ENCODE measurements around the gene PRICKLE1. TPM values are rescaled to one million over a fixed set of nuclear protein-coding genes. Genes with fewer than 3 reads are reported as not detected.
A peak's percentile ranks its signal among the peaks of the same experiment; 100 is the strongest.
"Not testable (repeated sequence)": the region's sequence is repeated elsewhere in the genome, so short reads cannot be mapped to it uniquely, and the experiment has no call there.

The PRICKLE1 gene
- total RNA-seq, 1 donor from 2014 or later = 32.8 TPM

DNA sequence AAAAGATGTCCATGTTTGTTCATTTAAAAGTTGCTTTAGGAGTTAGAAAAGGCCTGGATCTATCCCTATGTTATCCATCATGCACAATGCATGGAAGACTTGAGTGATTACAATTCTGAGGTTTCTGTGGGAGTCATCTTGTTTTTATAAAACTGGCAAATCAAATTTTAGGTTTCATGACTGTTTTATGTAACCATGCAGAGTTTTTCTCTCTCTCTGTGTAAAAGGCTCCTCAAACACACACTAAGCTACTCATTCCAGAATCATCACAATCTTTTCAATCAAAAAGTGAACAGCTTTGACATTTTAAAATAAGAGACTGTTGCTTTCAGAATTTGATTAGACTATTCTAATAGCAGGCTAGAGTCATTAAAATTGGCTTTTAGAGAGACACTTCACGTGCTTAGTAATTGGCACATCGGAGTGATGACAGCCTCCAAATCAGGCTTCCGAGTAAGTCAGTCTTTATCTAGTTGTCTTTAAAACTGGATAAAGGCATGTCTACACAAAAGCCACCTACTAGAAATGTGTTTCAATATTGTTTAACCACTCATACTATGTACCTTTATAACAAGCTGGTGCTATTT is 31.9 kb downstream of the PRICKLE1 start:
- no peak for DNase-seq (ENCODE audit: low spot score)

DNA sequence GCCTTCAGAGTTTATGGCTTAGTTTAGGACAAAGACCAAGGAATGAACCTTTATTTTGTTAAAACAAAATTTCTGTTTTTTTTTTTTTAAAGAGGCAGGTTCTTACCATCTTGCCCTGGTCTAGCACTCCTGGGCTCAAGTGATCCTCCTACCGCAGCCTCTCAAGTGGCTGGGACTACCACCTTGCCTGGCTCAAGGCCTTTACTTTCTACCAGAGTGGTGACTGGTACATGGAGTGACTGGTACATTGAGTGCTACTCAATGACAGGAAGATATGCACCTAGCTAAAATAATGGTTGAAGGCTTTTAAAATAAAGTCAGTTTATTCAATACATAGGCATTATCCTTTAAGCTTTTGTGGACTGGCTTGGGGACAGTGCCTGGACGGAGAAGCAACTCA is 32.6 kb downstream of the PRICKLE1 start:
- no peak for DNase-seq (ENCODE audit: low spot score)

GRCh38 chr12:42552822-42553221 is 36.7 kb downstream of the PRICKLE1 start:
- no peak for DNase-seq (ENCODE audit: low spot score)

GRCh38 chr12:42550800-42551199 is 38.7 kb downstream of the PRICKLE1 start:
- DNase-seq (ENCODE audit: low spot score) = no peak

- no peak for DNase-seq (ENCODE audit: low spot score)
Measured at GRCh38 chr12:42546709-42547108, 42.8 kb downstream of the PRICKLE1 start.

DNA sequence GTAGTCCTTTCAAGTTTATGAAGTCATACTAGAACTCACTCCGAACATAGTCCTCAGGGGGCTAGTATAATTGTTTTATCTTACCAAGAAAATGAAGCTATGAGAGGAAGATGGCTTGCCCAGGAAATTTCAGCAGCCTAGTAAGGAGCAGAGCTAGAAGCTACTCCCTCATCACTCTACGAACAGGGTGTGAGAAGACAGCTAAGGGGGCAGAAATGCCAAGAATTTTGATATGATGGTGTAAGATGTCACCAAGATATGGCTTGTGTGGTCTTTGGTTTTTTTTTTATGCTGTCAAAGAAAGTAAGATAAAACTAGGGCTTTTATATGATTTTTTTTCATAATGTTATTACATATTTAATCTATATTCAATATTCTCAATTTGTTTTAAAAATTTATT is 47.6 kb downstream of the PRICKLE1 start:
- no peak for DNase-seq (ENCODE audit: low spot score)

DNA sequence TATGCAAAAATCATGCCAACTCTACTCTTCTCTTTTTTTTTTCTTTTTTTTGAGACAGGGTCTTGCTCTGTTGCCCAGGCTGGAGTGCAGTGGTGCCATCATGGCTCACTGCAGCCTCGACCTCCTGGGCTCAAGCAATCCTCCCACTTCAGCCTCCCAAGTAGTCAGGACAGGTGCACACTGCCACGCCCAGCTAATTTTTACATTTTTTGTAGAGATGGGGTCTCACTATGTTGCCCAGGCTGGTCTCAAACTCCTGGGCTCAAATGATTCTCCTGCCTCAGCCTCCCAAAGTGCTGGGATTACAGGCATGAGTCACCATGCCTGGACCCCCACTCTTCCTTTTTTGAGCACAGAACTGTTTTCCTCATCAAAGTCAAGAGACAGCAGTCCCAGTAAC is 48.2 kb downstream of the PRICKLE1 start:
- DNase-seq (ENCODE audit: low spot score) = not testable (repeated sequence)

GRCh38 chr12:42539696-42540095 is 49.9 kb downstream of the PRICKLE1 start:
- no peak for DNase-seq (ENCODE audit: low spot score)

DNA sequence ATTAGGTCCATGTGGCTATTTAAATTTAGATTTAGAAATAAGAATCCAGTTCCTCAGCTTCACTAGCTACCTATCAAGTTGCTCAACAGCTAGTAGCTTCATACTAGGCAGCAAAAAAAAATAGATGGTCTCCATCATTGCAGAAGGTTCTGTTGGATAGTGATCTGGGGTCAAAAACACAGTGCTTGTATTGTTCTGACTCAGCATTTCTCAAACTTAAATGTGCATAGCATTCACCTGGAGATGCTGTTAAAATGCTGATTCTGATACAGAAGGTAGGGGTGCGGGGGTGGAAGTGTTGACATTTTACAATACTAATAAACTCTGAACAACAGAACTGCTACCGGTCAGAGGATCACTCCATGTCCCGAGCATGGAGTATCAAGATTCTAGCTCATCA is 51.3 kb downstream of the PRICKLE1 start:
- no peak for DNase-seq (ENCODE audit: low spot score)

- no peak for DNase-seq (ENCODE audit: low spot score)
Measured at GRCh38 chr12:42534184-42534838, 55.2 kb downstream of the PRICKLE1 start.

DNA sequence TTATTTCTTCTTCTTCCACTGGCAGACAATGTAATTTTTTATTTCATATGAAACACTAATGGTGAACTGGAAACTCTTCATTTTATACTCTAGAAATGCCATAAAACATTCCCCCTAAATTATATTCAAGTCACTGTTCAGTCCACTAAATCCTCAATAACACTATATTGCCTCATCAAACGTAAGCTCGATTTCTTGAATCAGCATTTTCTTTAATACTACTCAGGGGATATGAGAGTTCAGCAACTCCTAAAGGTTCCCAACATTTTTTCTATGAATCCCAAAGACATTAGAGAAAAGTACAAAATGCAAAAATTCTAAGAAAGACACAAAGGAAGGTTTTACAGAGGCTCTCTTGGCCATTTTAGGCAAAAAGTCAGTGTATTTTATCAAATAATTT is 59.3 kb downstream of the PRICKLE1 start:
- no peak for DNase-seq (ENCODE audit: low spot score)

- peak; percentile 18 for DNase-seq (ENCODE audit: low spot score)
Measured at GRCh38 chr12:42525444-42525843, 64.1 kb downstream of the PRICKLE1 start.

GRCh38 chr12:42524716-42525115 is 64.8 kb downstream of the PRICKLE1 start:
- DNase-seq (ENCODE audit: low spot score) = no peak

DNA sequence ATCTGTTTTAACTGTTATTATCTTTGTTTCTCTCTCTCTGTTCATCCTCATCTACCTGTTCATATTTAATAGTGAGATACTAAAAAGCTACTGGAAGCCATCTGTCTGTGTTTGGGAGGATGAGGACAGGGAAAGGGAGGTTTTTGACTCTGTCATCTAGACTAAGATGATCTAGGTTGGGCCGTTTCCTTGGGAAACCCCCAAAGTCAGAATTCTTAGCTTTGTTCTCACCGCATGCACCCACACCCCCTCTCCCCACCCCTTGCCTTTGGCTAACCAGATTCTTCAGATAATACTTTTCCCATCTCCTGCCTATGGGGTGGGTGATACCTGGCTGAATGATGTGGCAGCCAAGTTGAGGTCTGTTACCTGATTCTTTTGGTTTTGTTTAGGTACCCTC is 73.0 kb downstream of the PRICKLE1 start:
- DNase-seq (ENCODE audit: low spot score) = no peak

DNA sequence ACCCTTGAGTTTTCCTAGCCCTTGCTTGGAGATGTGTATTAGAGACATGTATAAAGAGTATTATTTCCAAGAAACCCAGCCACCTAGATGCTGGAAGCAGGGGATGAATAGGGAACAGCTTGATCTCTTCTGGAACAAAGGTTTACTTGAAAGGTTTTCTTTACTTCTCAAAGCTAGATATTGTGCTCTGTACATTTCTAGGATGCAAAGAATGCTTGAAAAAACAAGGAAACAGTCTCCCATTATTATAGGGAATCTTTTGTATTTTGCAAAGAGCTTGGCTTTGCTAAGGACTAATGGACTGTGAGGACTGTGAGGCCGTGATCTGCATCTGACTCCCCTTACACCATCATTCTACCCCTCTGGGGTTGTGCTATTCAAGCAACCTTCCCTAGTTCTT is 77.9 kb downstream of the PRICKLE1 start:
- no peak for DNase-seq (ENCODE audit: low spot score)

GRCh38 chr12:42510823-42511222 is 78.7 kb downstream of the PRICKLE1 start:
- no peak for DNase-seq (ENCODE audit: low spot score)

DNA sequence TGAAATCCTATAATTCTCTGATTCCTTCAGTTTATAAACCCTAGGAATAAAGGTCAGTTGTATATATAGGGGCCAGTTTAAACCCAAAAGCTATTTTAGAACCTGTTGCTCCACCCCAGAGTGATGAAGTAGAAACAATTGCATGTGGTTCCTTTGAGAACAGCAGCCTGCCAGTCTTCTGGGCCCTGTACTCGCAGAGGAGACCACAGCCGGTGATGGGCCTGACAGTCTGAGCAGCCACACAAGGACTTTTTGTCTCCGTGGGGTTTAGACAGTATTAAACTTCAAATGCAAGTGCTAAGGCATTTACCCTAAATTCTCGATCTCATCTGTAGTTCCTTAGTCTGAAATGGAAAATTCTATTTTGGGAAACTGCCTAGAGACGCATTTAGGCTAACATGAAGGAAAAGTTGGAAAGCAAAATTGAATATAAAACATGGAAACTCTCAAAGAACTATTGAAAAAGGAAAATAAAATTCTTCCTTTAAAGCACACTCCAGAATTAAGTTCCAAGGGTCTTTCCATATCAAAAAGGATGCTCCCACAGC is 80.6 kb downstream of the PRICKLE1 start:
- DNase-seq (ENCODE audit: low spot score) = no peak

- DNase-seq (ENCODE audit: low spot score) = no peak
Measured at GRCh38 chr12:42507565-42507964, 82.0 kb downstream of the PRICKLE1 start.

- no peak for DNase-seq (ENCODE audit: low spot score)
Measured at GRCh38 chr12:42507081-42507480, 82.5 kb downstream of the PRICKLE1 start.

DNA sequence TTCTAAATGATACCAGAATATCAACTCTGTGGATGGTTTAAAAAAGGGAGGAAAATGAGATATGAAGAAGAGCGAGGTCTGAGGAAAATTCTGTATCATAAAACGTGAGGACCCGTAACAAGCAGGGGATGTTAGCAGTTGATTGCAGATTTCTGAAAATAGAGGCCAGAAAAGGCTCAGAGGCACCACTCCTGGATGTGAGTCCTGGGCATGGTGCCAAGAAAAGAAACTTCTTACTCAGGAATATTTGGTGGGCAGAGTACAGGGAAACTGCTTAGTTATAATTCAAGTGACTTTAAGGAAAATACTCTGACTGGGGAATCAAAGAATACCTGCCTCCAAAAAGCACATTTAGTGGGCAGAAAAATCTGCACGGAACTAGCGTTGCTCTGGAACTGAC is 85.5 kb downstream of the PRICKLE1 start:
- peak; percentile 18 for DNase-seq (ENCODE audit: low spot score)

DNA sequence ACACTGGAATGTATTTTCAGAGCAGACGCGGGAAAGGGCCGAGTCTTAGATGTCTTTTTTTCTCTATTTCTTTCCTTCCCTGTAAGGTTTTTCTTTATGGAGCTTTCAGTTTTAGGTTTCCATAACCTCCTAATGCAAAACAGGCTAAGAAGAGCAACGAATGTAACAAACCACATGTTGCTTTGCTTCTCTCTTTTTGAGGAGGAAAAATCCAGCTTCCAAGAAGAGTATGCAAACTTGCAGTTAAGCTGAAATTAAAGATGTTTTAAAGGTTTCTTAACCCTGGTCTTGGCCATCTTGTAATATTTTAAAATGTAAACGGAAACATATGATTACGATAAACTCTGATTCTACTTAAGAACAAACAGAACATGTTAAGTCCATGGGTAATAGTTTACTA is 86.9 kb downstream of the PRICKLE1 start:
- DNase-seq (ENCODE audit: low spot score) = no peak

DNA sequence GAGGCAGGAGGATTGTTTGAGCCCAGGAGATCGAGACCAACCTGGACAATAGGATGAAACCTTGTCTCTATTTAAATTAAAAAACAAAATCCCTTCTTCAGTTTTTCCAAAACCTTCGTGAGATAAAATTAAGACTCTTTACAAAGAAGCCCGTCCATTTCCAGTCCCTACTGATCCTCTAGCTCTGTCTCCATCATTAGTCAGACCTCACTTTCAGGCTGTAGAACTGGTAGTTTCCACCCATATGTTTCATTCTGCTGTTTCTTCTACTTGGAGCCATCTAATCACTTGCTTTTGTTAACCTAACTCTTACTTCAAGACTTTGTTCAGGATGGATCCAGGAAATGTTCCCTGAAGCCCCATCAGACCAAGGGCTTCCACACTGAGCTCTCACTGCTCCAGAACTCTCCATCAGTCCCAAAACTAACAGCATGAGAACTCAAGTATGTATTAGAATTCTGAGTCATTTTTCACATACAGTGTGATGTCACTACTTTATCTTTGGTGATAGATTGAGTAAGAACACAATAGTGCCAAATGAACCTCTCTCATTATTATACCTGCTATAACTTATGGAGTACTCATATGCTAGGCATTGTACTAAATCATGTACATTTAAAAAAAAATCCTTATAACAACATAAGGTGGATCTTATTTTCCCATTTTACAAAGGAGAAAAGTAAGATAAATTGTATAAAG is 90.8 kb downstream of the PRICKLE1 start:
- no peak for DNase-seq (ENCODE audit: low spot score)

DNA sequence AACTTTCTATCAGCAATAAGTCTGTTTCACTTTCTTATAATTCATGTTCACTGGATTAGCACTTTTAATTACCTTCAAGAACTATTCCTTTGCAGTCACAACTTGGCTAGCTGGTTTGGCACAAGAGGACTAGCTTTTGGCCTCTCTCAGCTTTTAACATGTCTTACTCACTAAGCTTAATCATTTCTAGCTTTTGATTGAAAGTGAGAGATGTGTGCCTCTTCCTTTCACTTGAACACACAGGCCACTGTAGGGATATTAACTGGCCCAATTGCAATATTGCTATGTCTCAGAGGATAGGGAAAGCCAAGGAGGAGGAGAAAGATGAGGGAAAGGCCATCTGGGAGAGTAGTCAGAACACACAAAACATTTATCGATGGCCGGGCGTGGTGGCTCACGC is 92.7 kb downstream of the PRICKLE1 start:
- no peak for DNase-seq (ENCODE audit: low spot score)

Measured in mucosa of gallbladder (tissue), 1 donor.